Fibroblast of mammary gland (primary cell): Measurements from ENCODE around the gene INPP5K.

Experiments used
- DNase-seq: peaks from one replicate; pipeline ENCODE4 v3.0.0-alpha.2; 2010; ENCODE audit warnings: low read depth
- H3K4me3 ChIP-seq: 2 replicates; pipeline ENCODE4 v1.5.1; 2011; ENCODE audit warnings: low read depth, mild to moderate bottlenecking, low read length, moderate library complexity; ENCODE audit not compliant: control insufficient read depth
- CTCF ChIP-seq: conservative IDR thresholded peaks from 2 replicates; pipeline ENCODE4 v1.5.1; 2011; ENCODE audit warnings: low read depth, low read length, inconsistent platforms; ENCODE audit not compliant: control insufficient read depth, insufficient read depth

The INPP5K gene

DNA sequence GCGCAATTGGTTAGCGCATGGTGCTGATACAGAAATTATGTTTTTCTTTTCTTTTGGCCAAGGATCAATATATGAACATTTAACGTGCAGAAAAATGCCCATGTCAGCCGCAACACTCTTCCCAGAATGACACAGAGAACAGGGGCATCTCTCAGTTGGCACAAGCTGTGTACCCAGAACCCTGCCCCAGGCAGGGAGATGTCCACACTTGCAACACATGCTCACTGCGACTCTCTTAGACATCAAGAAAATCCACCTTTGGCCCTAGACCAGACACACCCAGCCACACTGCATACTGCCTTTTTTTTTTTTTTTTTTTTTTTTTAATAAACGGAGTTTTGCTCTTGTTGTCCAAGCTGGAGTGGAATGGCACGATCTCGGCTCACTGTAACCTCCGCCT, 29.2 kb upstream of the INPP5K start:
- DNase-seq = no peak
- no peak for TF ChIP-seq CTCF
- no peak overlapping the region for H3K4me3 ChIP-seq

DNA sequence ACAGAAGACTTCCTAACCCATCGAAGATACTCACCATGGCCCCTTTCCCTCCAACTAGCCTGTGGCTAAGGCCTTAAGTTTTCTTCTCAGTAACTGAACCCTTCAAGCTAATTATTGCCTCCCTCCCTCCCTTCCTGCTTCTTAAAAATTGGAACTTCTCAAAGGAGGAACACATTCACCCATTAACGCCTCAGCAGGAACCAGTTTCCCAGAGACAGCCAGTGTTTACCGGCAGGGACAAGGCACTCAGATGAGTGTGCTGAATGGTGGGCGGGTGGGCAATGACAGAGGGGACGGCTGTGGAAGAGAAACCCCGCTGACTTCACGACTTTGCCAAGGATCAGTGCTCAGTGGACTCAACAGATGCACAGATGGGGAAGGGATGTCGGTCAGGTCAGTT, 25.9 kb upstream of the INPP5K start:
- TF ChIP-seq CTCF = no peak
- no peak overlapping the region for H3K4me3 ChIP-seq
- DNase-seq = no peak

- no peak overlapping the region for H3K4me3 ChIP-seq
- no peak for TF ChIP-seq CTCF
- DNase-seq = no peak
Measured at GRCh38 chr17:1541367-1541904, 25.0 kb upstream of the INPP5K start.

GRCh38 chr17:1539811-1540210, 23.4 kb upstream of the INPP5K start:
- no peak for DNase-seq
- H3K4me3 ChIP-seq = no peak overlapping the region
- TF ChIP-seq CTCF = no peak

DNA sequence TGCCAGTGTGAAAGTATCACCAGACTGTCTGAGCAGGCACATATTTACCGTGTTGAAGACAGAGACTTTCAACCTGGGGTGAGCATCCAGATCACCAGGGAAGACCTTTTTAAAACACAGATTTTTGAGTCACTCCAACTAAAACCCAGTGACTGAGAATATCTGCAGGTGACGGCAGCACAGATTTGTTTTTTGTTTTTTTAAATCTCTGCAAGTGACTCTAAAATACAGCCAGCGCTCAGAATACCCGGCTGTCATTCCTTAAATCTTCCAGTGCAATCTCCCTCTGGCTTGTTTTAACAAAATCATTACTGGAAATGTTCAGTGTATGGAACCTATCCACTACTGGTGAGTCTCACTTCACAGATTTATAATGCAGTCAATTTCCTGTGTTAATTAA, 19.3 kb upstream of the INPP5K start:
- no peak for TF ChIP-seq CTCF
- no peak overlapping the region for H3K4me3 ChIP-seq
- DNase-seq = no peak

- no peak for DNase-seq
- no peak for TF ChIP-seq CTCF
Measured at GRCh38 chr17:1533661-1534325, 17.4 kb upstream of the INPP5K start.

More at GRCh38 chr17:1533661-1534325, 17.4 kb upstream of the INPP5K start:
- no peak overlapping the region for H3K4me3 ChIP-seq
